Ovary (tissue), 3 donors: ENCODE measurements around the gene PEAK1.

Experiments
- CTCF ChIP-seq, 3 donors: fragments of 450-650 bp in 2 of 3; fragments of 200-600 bp in 1 of 3; IDR thresholded peaks; one replicate each; pipeline versions ENCODE4 v1.5.1 to v1.8.0; 2016 to 2022; ENCODE audit warnings: antibody characterized with exemption in 3 of 3, mild to moderate bottlenecking in 1 of 3
- EP300 ChIP-seq: sonication (generic); formaldehyde crosslinking; IDR thresholded peaks from one replicate; pipeline ENCODE4 v1.6.1; 2017; ENCODE audit warnings: antibody characterized with exemption
- POLR2A ChIP-seq: fragments of 450-650 bp; IDR thresholded peaks from one replicate; pipeline ENCODE4 v1.6.1; 2017; ENCODE audit warnings: antibody characterized with exemption, mild to moderate bottlenecking, moderate library complexity
- donor health status: DM: no; HTN: no; CAD: no.

GRCh38 chr15:77327168-77327567 is 92.7 kb downstream of the PEAK1 start:
- TF ChIP-seq CTCF (IDR thresholded peaks at IDR 0.05), result no peak
- no peak for TF ChIP-seq POLR2A
- TF ChIP-seq EP300, result no peak
